HepG2 (cell line): Measurements from ENCODE around the gene FAM181A. TPM values are rescaled to one million over a fixed set of nuclear protein-coding genes. Genes with fewer than 3 reads are reported as not detected.
A peak's percentile ranks its signal among the peaks of the same experiment; 100 is the strongest.

ENCODE experiments used
- ATAD3A ChIP-seq: sonication (generic); formaldehyde crosslinking; IDR thresholded peaks from 2 replicates; pipeline ENCODE4 v1.4.0; 2020; ENCODE audit warnings: missing genetic modification reagents
- ATM ChIP-seq: fragments of 450-650 bp; IDR thresholded peaks from 2 replicates; pipeline ENCODE4 v1.7.1; 2017; ENCODE audit warnings: mild to moderate bottlenecking, borderline replicate concordance
- CBX5 ChIP-seq: sonication (generic); formaldehyde crosslinking; IDR thresholded peaks from 2 replicates; pipeline ENCODE4 v1.4.0; 2020; ENCODE audit warnings: missing genetic modification reagents, borderline replicate concordance
- GMEB1 ChIP-seq: sonication (generic); formaldehyde crosslinking; IDR thresholded peaks from 2 replicates; pipeline ENCODE4 v1.5.1; 2020; ENCODE audit warnings: missing genetic modification reagents, mild to moderate bottlenecking, borderline replicate concordance
- NFATC3 ChIP-seq: sonication (generic); formaldehyde crosslinking; IDR thresholded peaks from 2 replicates; pipeline ENCODE4 v1.5.1; 2020; ENCODE audit warnings: mild to moderate bottlenecking, missing genetic modification reagents
- RFX3 ChIP-seq: IDR thresholded peaks from 2 replicates; pipeline ENCODE4 v1.6.1; 2016; ENCODE audit warnings: missing biosample characterization, missing genetic modification reagents
- RXRB ChIP-seq: IDR thresholded peaks from 2 replicates; pipeline ENCODE4 v1.6.1; 2016; ENCODE audit warnings: borderline replicate concordance, missing genetic modification reagents, missing compliant biosample characterization
- TFAP4 ChIP-seq: sonication (generic); IDR thresholded peaks from 2 replicates; pipeline ENCODE4 v1.6.1; 2016; ENCODE audit warnings: low read depth, borderline replicate concordance
- ZBTB25 ChIP-seq: IDR thresholded peaks from 2 replicates; pipeline ENCODE4 v1.6.1; 2018; ENCODE audit warnings: missing genetic modification reagents
- ZBTB42 ChIP-seq: sonication (generic); formaldehyde crosslinking; IDR thresholded peaks from 2 replicates; pipeline ENCODE4 v1.5.0; 2020; ENCODE audit warnings: mild to moderate bottlenecking, missing genetic modification reagents
- ZEB1 ChIP-seq: IDR thresholded peaks from 2 replicates; pipeline ENCODE4 v1.6.1; 2012; ENCODE audit warnings: mild to moderate bottlenecking, low read depth, inconsistent platforms; ENCODE audit not compliant: insufficient replicate concordance
- ZNF143 ChIP-seq: sonication (generic); formaldehyde crosslinking; IDR thresholded peaks from 2 replicates; pipeline ENCODE4 v1.4.0; 2020; ENCODE audit warnings: missing genetic modification reagents
- ZNF225 ChIP-seq: sonication (generic); formaldehyde crosslinking; IDR thresholded peaks from 2 replicates; pipeline ENCODE4 v1.4.0; 2020; ENCODE audit warnings: mild to moderate bottlenecking, missing genetic modification reagents
- ZNF234 ChIP-seq: sonication (generic); formaldehyde crosslinking; conservative IDR thresholded peaks from 2 replicates; pipeline ENCODE4 v1.5.1; 2020; ENCODE audit warnings: mild to moderate bottlenecking, missing genetic modification reagents
- polyA plus RNA-seq, 8 experiments: library from polyadenylated mRNA; depleted of rRNA in 3 of 8; stranded (reverse) in 7 of 8; unstranded in 1 of 8; fragments of >200 nt; fragmentation: Illumina TruSeq in 4 of 8; extraction: Trizol in 4 of 8; gene quantifications; 2 replicates each; pipeline versions ENCODE4 v1.2.1 to v1.2.3, GENCODE V29; 2011 to 2016; ENCODE audit warnings: low read depth in 4 of 8, missing spikeins in 1 of 8, mixed read lengths in 1 of 8; ENCODE audit not compliant: insufficient read depth in 1 of 8
- total RNA-seq, 5 experiments: library from RNA; depleted of rRNA; stranded (reverse); fragments of >200 nt; fragmentation: Illumina TruSeq; extraction: Trizol; gene quantifications; 2 replicates each; pipeline ENCODE4 v1.2.3, GENCODE V29; 2016; ENCODE audit warnings: low read depth in 1 of 5
- TF ChIP-seq, protein P1 (sequence below): IDR thresholded peaks from 2 replicates; pipeline ENCODE4 v1.6.1; 2016; ENCODE audit warnings: mild to moderate bottlenecking
- TF ChIP-seq, protein P2 (sequence below): IDR thresholded peaks from 2 replicates; pipeline ENCODE4 v1.6.1; 2016; ENCODE audit warnings: missing compliant biosample characterization, missing genetic modification reagents, borderline replicate concordance
- TF ChIP-seq, protein P3 (sequence below), 2 experiments: sonication (generic) in 1 of 2; formaldehyde crosslinking in 1 of 2; IDR thresholded peaks; 2 replicates each; pipeline versions ENCODE4 v1.5.1 to v1.6.1; 2011 to 2020; ENCODE audit warnings: borderline replicate concordance in 1 of 2, low read depth in 1 of 2, low read length in 1 of 2, mild to moderate bottlenecking in 1 of 2, missing genetic modification reagents in 1 of 2, moderate library complexity in 1 of 2

The FAM181A gene
- total and polyA plus RNA-seq, 2 of the 13 experiments (the other 11 are each of a cell fraction or from before 2014, with no cell fraction given): 1.1 to 1.5 TPM

DNA sequence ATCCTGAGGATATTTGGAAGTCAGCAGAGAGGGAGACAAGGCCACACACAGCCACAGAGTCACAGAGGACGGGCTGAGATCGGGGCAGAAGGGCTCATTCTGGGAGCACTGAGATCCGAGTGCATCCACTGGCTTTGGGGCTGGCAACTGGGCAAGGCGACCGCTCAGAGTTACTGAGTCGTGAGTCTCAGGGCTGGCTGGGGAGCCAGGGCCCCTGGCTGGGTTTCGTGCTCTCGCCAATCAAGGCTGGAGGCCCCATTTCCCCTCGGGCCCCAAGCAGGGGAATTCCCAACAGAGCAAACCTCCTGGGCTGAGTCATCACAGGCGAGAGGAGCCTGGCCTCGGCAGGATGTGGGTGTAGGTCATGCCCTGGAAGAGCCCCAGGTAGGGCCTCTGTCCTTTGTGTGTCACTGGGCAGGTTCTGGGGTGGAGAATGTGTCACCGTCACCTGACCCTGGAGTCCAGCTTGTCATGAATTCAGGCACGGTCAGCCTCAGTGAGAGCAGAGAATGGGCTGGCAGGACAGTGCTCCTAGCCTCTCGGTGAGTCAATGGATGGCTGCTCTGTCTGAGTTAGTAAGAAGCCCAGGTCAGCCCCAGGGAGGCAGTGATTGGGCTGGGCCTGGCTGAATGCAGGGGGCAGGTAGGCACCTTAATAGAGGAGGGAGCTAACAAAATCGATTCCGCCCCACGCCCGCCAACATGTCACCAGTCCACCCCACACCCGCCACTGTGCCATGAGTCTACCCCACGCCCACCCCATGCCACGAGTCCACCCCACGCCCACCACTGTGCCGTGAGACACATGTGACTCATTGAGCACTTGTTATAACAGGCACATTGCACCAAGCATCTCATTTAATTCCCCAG is 32.3 kb downstream of the FAM181A start (continued):
- TF ChIP-seq, protein P1, sequence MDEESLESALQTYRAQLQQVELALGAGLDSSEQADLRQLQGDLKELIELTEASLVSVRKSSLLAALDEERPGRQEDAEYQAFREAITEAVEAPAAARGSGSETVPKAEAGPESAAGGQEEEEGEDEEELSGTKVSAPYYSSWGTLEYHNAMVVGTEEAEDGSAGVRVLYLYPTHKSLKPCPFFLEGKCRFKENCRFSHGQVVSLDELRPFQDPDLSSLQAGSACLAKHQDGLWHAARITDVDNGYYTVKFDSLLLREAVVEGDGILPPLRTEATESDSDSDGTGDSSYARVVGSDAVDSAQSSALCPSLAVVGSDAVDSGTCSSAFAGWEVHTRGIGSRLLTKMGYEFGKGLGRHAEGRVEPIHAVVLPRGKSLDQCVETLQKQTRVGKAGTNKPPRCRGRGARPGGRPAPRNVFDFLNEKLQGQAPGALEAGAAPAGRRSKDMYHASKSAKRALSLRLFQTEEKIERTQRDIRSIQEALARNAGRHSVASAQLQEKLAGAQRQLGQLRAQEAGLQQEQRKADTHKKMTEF (CRISPR knock-in tag): peak; percentile 98
- peak; percentile 91 for TF ChIP-seq ZEB1
- TF ChIP-seq ZNF143: no peak
- peak; percentile 86; the same call in 1 of the 2 replicates for TF ChIP-seq CBX5 (CRISPR knock-in tag)
- TF ChIP-seq, protein P2, sequence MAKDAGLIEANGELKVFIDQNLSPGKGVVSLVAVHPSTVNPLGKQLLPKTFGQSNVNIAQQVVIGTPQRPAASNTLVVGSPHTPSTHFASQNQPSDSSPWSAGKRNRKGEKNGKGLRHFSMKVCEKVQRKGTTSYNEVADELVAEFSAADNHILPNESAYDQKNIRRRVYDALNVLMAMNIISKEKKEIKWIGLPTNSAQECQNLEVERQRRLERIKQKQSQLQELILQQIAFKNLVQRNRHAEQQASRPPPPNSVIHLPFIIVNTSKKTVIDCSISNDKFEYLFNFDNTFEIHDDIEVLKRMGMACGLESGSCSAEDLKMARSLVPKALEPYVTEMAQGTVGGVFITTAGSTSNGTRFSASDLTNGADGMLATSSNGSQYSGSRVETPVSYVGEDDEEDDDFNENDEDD (CRISPR knock-in tag): no peak
- TF ChIP-seq, protein P3, sequence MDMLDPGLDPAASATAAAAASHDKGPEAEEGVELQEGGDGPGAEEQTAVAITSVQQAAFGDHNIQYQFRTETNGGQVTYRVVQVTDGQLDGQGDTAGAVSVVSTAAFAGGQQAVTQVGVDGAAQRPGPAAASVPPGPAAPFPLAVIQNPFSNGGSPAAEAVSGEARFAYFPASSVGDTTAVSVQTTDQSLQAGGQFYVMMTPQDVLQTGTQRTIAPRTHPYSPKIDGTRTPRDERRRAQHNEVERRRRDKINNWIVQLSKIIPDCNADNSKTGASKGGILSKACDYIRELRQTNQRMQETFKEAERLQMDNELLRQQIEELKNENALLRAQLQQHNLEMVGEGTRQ (IDR thresholded peaks at IDR 0.05; ENCODE audit: low read depth, low read length): peak; percentile 77
- TF ChIP-seq, protein P3 (CRISPR knock-in tag; IDR thresholded peaks at IDR 0.05; ENCODE audit: borderline replicate concordance): peak; percentile 81; the same call in 1 of the 2 replicates
- peak; percentile 99 for TF ChIP-seq RXRB (CRISPR knock-in tag)
- no peak for TF ChIP-seq ATAD3A
- TF ChIP-seq GMEB1 (CRISPR knock-in tag): peak; percentile 59; the same call in 1 of the 2 replicates
- no peak for TF ChIP-seq ZBTB42 (CRISPR knock-in tag)
- TF ChIP-seq ATM: no peak
- TF ChIP-seq NFATC3 (CRISPR knock-in tag): no peak
- peak; percentile 84 for TF ChIP-seq TFAP4
- no peak for TF ChIP-seq ZNF234 (CRISPR knock-in tag)
- no peak for TF ChIP-seq RFX3
- TF ChIP-seq ZNF225: no peak
- TF ChIP-seq ZBTB25 (CRISPR knock-in tag): peak; percentile 89
